GM12892 (cell line): ENCODE measurements around the gene KRT76.
"Not testable (repeated sequence)": the region's sequence is repeated elsewhere in the genome, so short reads cannot be mapped to it uniquely, and the experiment has no call there.

ENCODE experiments used
- DNase-seq: peaks from one replicate; pipeline ENCODE4 v3.0.0; 2011; ENCODE audit not compliant: insufficient read length
- FAIRE-seq: peaks from 2 replicates; lab custom pipeline; 2011; peaks lifted over from hg19 to GRCh38; lab: Jason Lieb, UNC
- POLR2A ChIP-seq: IDR thresholded peaks from 2 replicates; pipeline ENCODE4 v1.6.1; 2011; ENCODE audit warnings: low read depth, low read length, control low read depth
- POLR2AphosphoS5 ChIP-seq: IDR thresholded peaks from 2 replicates; pipeline ENCODE4 v1.6.1; 2011; ENCODE audit warnings: low read depth, low read length, control low read depth
- TAF1 ChIP-seq: IDR thresholded peaks from 2 replicates; pipeline ENCODE4 v1.6.1; 2011; ENCODE audit warnings: low read depth, mild to moderate bottlenecking, control low read depth, low read length, borderline replicate concordance

KRT76 gene

GRCh38 chr12:52771088-52771487, 6.1 kb downstream of the KRT76 start:
- TF ChIP-seq POLR2A (no peak), POLR2AphosphoS5 (no peak), TAF1 (no peak)
- FAIRE-seq (no peak), DNase-seq (no peak)

GRCh38 chr12:52769946-52770345, 7.2 kb downstream of the KRT76 start:
- no peak for FAIRE-seq
- DNase-seq: no peak
- TF ChIP-seq TAF1 (no peak), POLR2A (no peak), POLR2AphosphoS5 (no peak)

GRCh38 chr12:52769354-52769753, 7.8 kb downstream of the KRT76 start:
- TF ChIP-seq TAF1 (no peak), POLR2AphosphoS5 (no peak), POLR2A (no peak)
- FAIRE-seq (no peak), DNase-seq (no peak)

GRCh38 chr12:52768479-52769200, 8.5 kb downstream of the KRT76 start:
- no peak for TF ChIP-seq POLR2AphosphoS5
- TF ChIP-seq TAF1: no peak
- TF ChIP-seq POLR2A: no peak
- DNase-seq: no peak
- no peak for FAIRE-seq

GRCh38 chr12:52767427-52767826, 9.7 kb downstream of the KRT76 start:
- no peak for TF ChIP-seq POLR2AphosphoS5
- TF ChIP-seq TAF1: no peak
- no peak for TF ChIP-seq POLR2A
- DNase-seq (no peak), FAIRE-seq (no peak)

GRCh38 chr12:52767020-52767379, 10.1 kb downstream of the KRT76 start:
- DNase-seq (no peak), FAIRE-seq (no peak)
- TF ChIP-seq POLR2A: no peak
- TF ChIP-seq POLR2AphosphoS5: no peak
- no peak for TF ChIP-seq TAF1

GRCh38 chr12:52766351-52767019, 10.7 kb downstream of the KRT76 start:
- no peak for DNase-seq
- TF ChIP-seq POLR2A (no peak), POLR2AphosphoS5 (no peak), TAF1 (no peak)
- no peak for FAIRE-seq

- FAIRE-seq: no peak
- TF ChIP-seq POLR2AphosphoS5 (no peak), TAF1 (no peak), POLR2A (no peak)
- DNase-seq: no peak
These were observed 11.4 kb downstream of the KRT76 start for GRCh38 chr12:52765702-52766101.

- no peak for TF ChIP-seq TAF1
- TF ChIP-seq POLR2AphosphoS5: no peak
- no peak for TF ChIP-seq POLR2A
- FAIRE-seq: no peak
- DNase-seq: no peak
These were observed 13.2 kb downstream of the KRT76 start for GRCh38 chr12:52763991-52764390.

GRCh38 chr12:52763036-52763659, 14.0 kb downstream of the KRT76 start:
- no peak for TF ChIP-seq POLR2AphosphoS5
- TF ChIP-seq TAF1: no peak
- no peak for TF ChIP-seq POLR2A
- FAIRE-seq (no peak), DNase-seq (no peak)

- no peak for TF ChIP-seq TAF1
- DNase-seq (no peak), FAIRE-seq (no peak)
These were observed 15.3 kb downstream of the KRT76 start for GRCh38 chr12:52761802-52762201.

- not testable (repeated sequence) for FAIRE-seq, DNase-seq
These were observed 15.9 kb downstream of the KRT76 start for GRCh38 chr12:52761218-52761617.
